ENCODE data around the gene SIGLEC14. TPM values are rescaled to one million over a fixed set of nuclear protein-coding genes. Genes with fewer than 3 reads are reported as not detected.
A peak's percentile ranks its signal among the peaks of the same experiment; 100 is the strongest.

SIGLEC14 gene
- total RNA-seq, 1 donor from 2014 or later, result not detected

- TF ChIP-seq EZH2 (IDR thresholded peaks at IDR 0.05; ENCODE audit: insufficient read depth, low read length) (no peak), CTCF (IDR thresholded peaks at IDR 0.05; ENCODE audit: insufficient read depth, low read depth, low read length) (no peak)
- Histone ChIP-seq H3K4me1 (ENCODE audit: insufficient read depth, low read length) (no peaks in the 10 kb centered on the region), H3K27ac (ENCODE audit: low read depth, low read length) (no peak overlapping the region), H3K9me3 (ENCODE audit: insufficient read depth, low read depth, low read length) (peaks cover 2% of the 10 kb centered on the region), H3K79me2 (ENCODE audit: insufficient read depth, low read length) (no peaks in the 10 kb centered on the region), H3K4me2 (ENCODE audit: low read length) (no peak overlapping the region), H3K9ac (ENCODE audit: low read length) (no peak overlapping the region), H4K20me1 (ENCODE audit: insufficient read depth, low read length) (no peaks in the 10 kb centered on the region), H2AFZ (ENCODE audit: low read depth, low read length) (no peak overlapping the region), H3K27me3 (ENCODE audit: insufficient read depth, low read length) (no peaks in the 10 kb centered on the region), H3K4me3 (ENCODE audit: insufficient read depth, low read depth, low read length) (no peak overlapping the region), H3K36me3 (ENCODE audit: insufficient read depth, low read length) (no peaks in the 10 kb centered on the region)
- H3K36me3 Mint-ChIP-seq (ENCODE audit: low read depth, unreplicated experiment), result no peaks in the 10 kb centered on the region
- no peaks in the 10 kb centered on the region for H3K4me1 Mint-ChIP-seq (ENCODE audit: low read depth, unreplicated experiment)
- H3K27ac Mint-ChIP-seq (ENCODE audit: unreplicated experiment), result no peak overlapping the region
- FAIRE-seq (no peak), DNase-seq (ENCODE audit: low read depth) (no peak)
- no peak overlapping the region for H3K4me3 Mint-ChIP-seq (ENCODE audit: unreplicated experiment)
- peaks cover 11% of the 10 kb centered on the region for H3K9me3 Mint-ChIP-seq (ENCODE audit: unreplicated experiment)
- peaks cover 11% of the 10 kb centered on the region for H3K27me3 Mint-ChIP-seq (ENCODE audit: low read depth, unreplicated experiment)
Observed at GRCh38 chr19:51640386-51640785, 6.2 kb downstream of the SIGLEC14 start.

GRCh38 chr19:51639916-51640315 lies 6.7 kb downstream of the SIGLEC14 start:
- peaks cover 8% of the 10 kb centered on the region for H3K9me3 Mint-ChIP-seq (ENCODE audit: unreplicated experiment)
- no peaks in the 10 kb centered on the region for H3K27me3 ChIP-seq (ENCODE audit: insufficient read depth, low read length)
- H4K20me1 ChIP-seq (ENCODE audit: insufficient read depth, low read length), result no peaks in the 10 kb centered on the region
- no peak for TF ChIP-seq EZH2 (IDR thresholded peaks at IDR 0.05; ENCODE audit: insufficient read depth, low read length)
- no peak for TF ChIP-seq CTCF (IDR thresholded peaks at IDR 0.05; ENCODE audit: insufficient read depth, low read depth, low read length)
- DNase-seq (ENCODE audit: low read depth), result no peak
- no peak overlapping the region for H3K4me2 ChIP-seq (ENCODE audit: low read length)
- no peak overlapping the region for H3K4me3 Mint-ChIP-seq (ENCODE audit: unreplicated experiment)
- no peak overlapping the region for H3K27ac ChIP-seq (ENCODE audit: low read depth, low read length)
- no peaks in the 10 kb centered on the region for H3K36me3 Mint-ChIP-seq (ENCODE audit: low read depth, unreplicated experiment)
- H3K9me3 ChIP-seq (ENCODE audit: insufficient read depth, low read depth, low read length), result peaks cover 2% of the 10 kb centered on the region
- FAIRE-seq, result no peak
- H3K9ac ChIP-seq (ENCODE audit: low read length), result no peak overlapping the region
- no peaks in the 10 kb centered on the region for H3K4me1 ChIP-seq (ENCODE audit: insufficient read depth, low read length)
- H3K4me3 ChIP-seq (ENCODE audit: insufficient read depth, low read depth, low read length), result no peak overlapping the region
- no peaks in the 10 kb centered on the region for H3K36me3 ChIP-seq (ENCODE audit: insufficient read depth, low read length)
- H3K4me1 Mint-ChIP-seq (ENCODE audit: low read depth, unreplicated experiment), result no peaks in the 10 kb centered on the region
- no peak overlapping the region for H2AFZ ChIP-seq (ENCODE audit: low read depth, low read length)
- H3K27me3 Mint-ChIP-seq (ENCODE audit: low read depth, unreplicated experiment), result peaks cover 11% of the 10 kb centered on the region
- no peak overlapping the region for H3K27ac Mint-ChIP-seq (ENCODE audit: unreplicated experiment)
- no peaks in the 10 kb centered on the region for H3K79me2 ChIP-seq (ENCODE audit: insufficient read depth, low read length)

GRCh38 chr19:51637362-51637978 lies 9.2 kb downstream of the SIGLEC14 start:
- no peak overlapping the region for H3K4me3 ChIP-seq (ENCODE audit: insufficient read depth, low read depth, low read length)
- no peaks in the 10 kb centered on the region for H3K4me1 Mint-ChIP-seq (ENCODE audit: low read depth, unreplicated experiment)

More at GRCh38 chr19:51637362-51637978, 9.2 kb downstream of the SIGLEC14 start:
- no peaks in the 10 kb centered on the region for H3K27me3 Mint-ChIP-seq (ENCODE audit: low read depth, unreplicated experiment)
- Histone ChIP-seq H3K79me2 (ENCODE audit: insufficient read depth, low read length) (no peaks in the 10 kb centered on the region), H3K27me3 (ENCODE audit: insufficient read depth, low read length) (no peaks in the 10 kb centered on the region), H3K9me3 (ENCODE audit: insufficient read depth, low read depth, low read length) (peaks cover 2% of the 10 kb centered on the region), H3K36me3 (ENCODE audit: insufficient read depth, low read length) (no peaks in the 10 kb centered on the region), H2AFZ (ENCODE audit: low read depth, low read length) (no peak overlapping the region), H3K4me2 (ENCODE audit: low read length) (no peak overlapping the region), H3K9ac (ENCODE audit: low read length) (no peak overlapping the region), H3K4me1 (ENCODE audit: insufficient read depth, low read length) (no peaks in the 10 kb centered on the region), H4K20me1 (ENCODE audit: insufficient read depth, low read length) (no peaks in the 10 kb centered on the region), H3K27ac (ENCODE audit: low read depth, low read length) (no peak overlapping the region)
- no peak overlapping the region for H3K4me3 Mint-ChIP-seq (ENCODE audit: unreplicated experiment)
- TF ChIP-seq EZH2 (IDR thresholded peaks at IDR 0.05; ENCODE audit: insufficient read depth, low read length) (no peak), CTCF (IDR thresholded peaks at IDR 0.05; ENCODE audit: insufficient read depth, low read depth, low read length) (peak; percentile 32)
- no peaks in the 10 kb centered on the region for H3K9me3 Mint-ChIP-seq (ENCODE audit: unreplicated experiment)
- no peak for FAIRE-seq
- DNase-seq (ENCODE audit: low read depth), result no peak
- no peak overlapping the region for H3K27ac Mint-ChIP-seq (ENCODE audit: unreplicated experiment)
- H3K36me3 Mint-ChIP-seq (ENCODE audit: low read depth, unreplicated experiment), result no peaks in the 10 kb centered on the region

Measured in astrocyte (in vitro differentiated cells and primary cell).